ENCODE data around the gene FBXO38. TPM values are rescaled to one million over a fixed set of nuclear protein-coding genes. Genes with fewer than 3 reads are reported as not detected.
A peak's percentile ranks its signal among the peaks of the same experiment; 100 is the strongest.

Gene FBXO38
- total and polyA plus RNA-seq, 2 of the 4 experiments (the other 2 are of a cell fraction) = 14.9 to 70.1 TPM

DNA sequence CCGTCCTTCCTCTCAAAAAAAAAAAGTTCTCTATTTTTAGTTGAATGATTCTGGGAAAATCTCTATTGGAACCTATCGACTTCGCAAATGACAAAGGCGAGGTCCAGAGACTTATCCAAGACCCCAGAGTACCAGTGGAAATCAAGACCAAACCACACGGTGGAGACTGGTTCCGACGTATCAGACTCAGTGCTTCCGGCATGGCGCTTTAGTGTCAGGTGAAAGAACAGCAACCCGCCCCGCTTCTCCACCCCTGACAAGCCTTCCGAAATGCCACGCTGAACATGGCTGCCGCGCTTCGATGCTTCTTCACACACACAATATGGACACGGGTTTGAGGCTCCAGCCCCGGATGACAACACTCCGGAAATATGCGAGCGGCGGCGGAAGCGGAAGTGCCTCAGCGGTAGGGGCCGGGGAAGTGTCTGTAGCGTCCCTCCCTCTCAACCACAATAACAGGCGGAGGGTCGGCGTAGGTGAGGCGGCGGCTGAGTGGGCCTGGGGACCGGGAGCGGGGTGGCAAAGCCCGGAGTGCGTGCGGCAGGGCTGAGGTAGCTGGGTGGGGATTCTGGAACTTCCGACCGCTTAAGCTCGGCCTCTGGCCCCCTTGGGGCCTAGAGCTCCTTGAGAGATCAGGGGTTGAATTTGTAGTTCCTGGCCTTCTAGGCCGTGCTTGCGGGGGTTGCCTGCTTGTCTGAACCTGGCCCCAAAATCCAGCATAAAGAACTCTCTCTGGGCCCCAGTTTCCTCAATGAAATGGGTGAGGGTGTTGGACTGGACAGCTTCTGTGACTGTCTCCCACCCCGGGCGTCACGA lies at the start of gene FBXO38 (continued):
- TF ChIP-seq, protein P1, sequence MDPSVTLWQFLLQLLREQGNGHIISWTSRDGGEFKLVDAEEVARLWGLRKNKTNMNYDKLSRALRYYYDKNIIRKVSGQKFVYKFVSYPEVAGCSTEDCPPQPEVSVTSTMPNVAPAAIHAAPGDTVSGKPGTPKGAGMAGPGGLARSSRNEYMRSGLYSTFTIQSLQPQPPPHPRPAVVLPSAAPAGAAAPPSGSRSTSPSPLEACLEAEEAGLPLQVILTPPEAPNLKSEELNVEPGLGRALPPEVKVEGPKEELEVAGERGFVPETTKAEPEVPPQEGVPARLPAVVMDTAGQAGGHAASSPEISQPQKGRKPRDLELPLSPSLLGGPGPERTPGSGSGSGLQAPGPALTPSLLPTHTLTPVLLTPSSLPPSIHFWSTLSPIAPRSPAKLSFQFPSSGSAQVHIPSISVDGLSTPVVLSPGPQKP (IDR thresholded peaks at IDR 0.05; ENCODE audit: borderline replicate concordance, low read depth, low read length) = no peak
- TF ChIP-seq MXI1 (IDR thresholded peaks at IDR 0.05; ENCODE audit: borderline replicate concordance, low read depth, low read length) = peak; percentile 73; the same call in 1 of the 2 replicates
- TF ChIP-seq NFE2L2 (IDR thresholded peaks at IDR 0.05; ENCODE audit: low read depth, low read length) = no peak
- TF ChIP-seq BHLHE40 (IDR thresholded peaks at IDR 0.05; ENCODE audit: low read depth, low read length) = no peak

Measured in IMR-90 (cell line).